ENCODE data around the gene RNF135. TPM values are rescaled to one million over a fixed set of nuclear protein-coding genes. Genes with fewer than 3 reads are reported as not detected.
A peak's percentile ranks its signal among the peaks of the same experiment; 100 is the strongest.
"Not testable (repeated sequence)": the region's sequence is repeated elsewhere in the genome, so short reads cannot be mapped to it uniquely, and the experiment has no call there.

Gene RNF135
- total RNA-seq, 1 donor from 2014 or later = 4.6 TPM

GRCh38 chr17:30961209-30962188 lies 9.3 kb upstream of the RNF135 start:
- Histone ChIP-seq H3K4me3 (no peak overlapping the region), H3K27ac (no peak overlapping the region), H3K4me1 (no peaks in the 10 kb centered on the region), H3K27me3 (no peaks in the 10 kb centered on the region), H3K9me3 (no peaks in the 10 kb centered on the region), H3K36me3 (no peaks in the 10 kb centered on the region)
- intact Hi-C loops (cut with DNase I) = no loop called here
- DNase-seq (ENCODE audit: low spot score in 2 of 2) = peak in 1 of 2 donors; percentile 56
- TF ChIP-seq CTCF (IDR thresholded peaks at IDR 0.05) = no peak

GRCh38 chr17:30964312-30964711 lies 6.5 kb upstream of the RNF135 start:
- DNase-seq (ENCODE audit: low spot score in 2 of 2) = peak in 1 of 2 donors; percentile 43
- H3K4me1 ChIP-seq; intact Hi-C loops (cut with DNase I); H3K4me3 ChIP-seq; H3K27me3 ChIP-seq; H3K36me3 ChIP-seq; H3K9me3 ChIP-seq; H3K27ac ChIP-seq: not testable (repeated sequence)

- Histone ChIP-seq H3K27ac (no peak overlapping the region), H3K9me3 (no peaks in the 10 kb centered on the region), H3K27me3 (no peaks in the 10 kb centered on the region), H3K4me1 (no peaks in the 10 kb centered on the region), H3K36me3 (no peaks in the 10 kb centered on the region), H3K4me3 (no peak overlapping the region)
- TF ChIP-seq CTCF (IDR thresholded peaks at IDR 0.05) = no peak
- DNase-seq (ENCODE audit: low spot score in 2 of 2) = peak in 1 of 2 donors; percentile 27
- intact Hi-C loops (cut with DNase I) = no loop called here
Observed at GRCh38 chr17:30964876-30965275, 6.0 kb upstream of the RNF135 start.

GRCh38 chr17:30965686-30966085 lies 5.2 kb upstream of the RNF135 start:
- no peaks in the 10 kb centered on the region for H3K9me3 ChIP-seq
- H3K4me1 ChIP-seq = no peaks in the 10 kb centered on the region
- no peak overlapping the region for H3K4me3 ChIP-seq
- H3K27ac ChIP-seq = no peak overlapping the region
- intact Hi-C loops (cut with DNase I) = no loop called here
- DNase-seq (ENCODE audit: low spot score in 2 of 2) = peak in 1 of 2 donors; percentile 4
- TF ChIP-seq CTCF (IDR thresholded peaks at IDR 0.05) = no peak
- H3K36me3 ChIP-seq = no peaks in the 10 kb centered on the region
- H3K27me3 ChIP-seq = no peaks in the 10 kb centered on the region

GRCh38 chr17:30967911-30968310 lies 2.9 kb upstream of the RNF135 start:
- peak in 1 of 2 donors; percentile 30 for DNase-seq (ENCODE audit: low spot score in 2 of 2)
- H3K27ac ChIP-seq; intact Hi-C loops (cut with DNase I): not testable (repeated sequence)

GRCh38 chr17:30969989-30970830 lies 629 bp upstream of the RNF135 start:
- Histone ChIP-seq H3K4me1 (peaks cover 0 to 3% of the 10 kb centered on the region in 2 donors), H3K9me3 (no peaks in the 10 kb centered on the region), H3K4me3 (peak overlapping the region; percentile 79 to 87), H3K36me3 (no peaks in the 10 kb centered on the region), H3K27ac (peak overlapping the region; percentile 91 to 94), H3K27me3 (no peaks in the 10 kb centered on the region)
- intact Hi-C loops (cut with DNase I) = loop anchor here (2.0 kb wide), 2 partner anchors 39 to 63 kb away; partner anchors contain the start of gene TEFM
- peak in 1 of 2 donors; percentile 64 for DNase-seq (ENCODE audit: low spot score in 2 of 2)
- TF ChIP-seq CTCF (IDR thresholded peaks at IDR 0.05) = no peak

More at GRCh38 chr17:30967911-30968310, 2.9 kb upstream of the RNF135 start:
- H3K36me3 ChIP-seq, H3K27me3 ChIP-seq, H3K9me3 ChIP-seq, H3K4me3 ChIP-seq, H3K4me1 ChIP-seq: not testable (repeated sequence)

Measured in ascending aorta (tissue), 2 donors.